B cell (primary cell): ENCODE data around the gene NCCRP1. TPM values are rescaled to one million over a fixed set of nuclear protein-coding genes. Genes with fewer than 3 reads are reported as not detected.

Experiments used
- ATAC-seq: fragments of 200-7000 bp; cut with Tn5 transposase; one replicate; pipeline ENCODE4 v1.10.0; 2021; ENCODE audit warnings: low read depth, mild to moderate bottlenecking, moderate number of reproducible peaks, moderate library complexity
- CTCF ChIA-PET: fragments of 350-600 bp; sonication (Branson Sonifier 250); formaldehyde crosslinking; loops from one replicate; lab custom pipeline; 2021; ENCODE audit warnings: antibody characterized with exemption, inconsistent platforms; lab: Charles Lee
- POLR2A ChIA-PET: fragments of 350-600 bp; sonication (Branson Sonifier 250); formaldehyde crosslinking; loops from one replicate; lab custom pipeline; 2021; ENCODE audit warnings: antibody characterized with exemption; lab: Charles Lee
- DNase-seq: peaks from one replicate; pipeline ENCODE4 v3.0.0; 2013
- H2AFZ ChIP-seq: 2 replicates; pipeline ENCODE4 v1.6.1; 2012; ENCODE audit warnings: mild to moderate bottlenecking, low read depth, low read length; ENCODE audit not compliant: insufficient read depth, poor library complexity, severe bottlenecking
- H3K27ac ChIP-seq, 2 donors: 1 replicate in 1 of 2; 2 replicates in 1 of 2; pipeline ENCODE4 v1.5.1; 2012 to 2013; ENCODE audit warnings: low read length in 2 of 2, mild to moderate bottlenecking in 2 of 2, moderate library complexity in 1 of 2
- H3K27me3 ChIP-seq, 4 experiments: fragments of 200-600 bp in 1 of 4; sonication (generic) in 1 of 4; replicated peaks in 1 of 4; 1 replicate in 2 of 4; 2 replicates in 2 of 4; pipeline versions ENCODE4 v1.6.1 to v1.7.0; 2013 to 2016; ENCODE audit warnings: low read length in 3 of 4, mild to moderate bottlenecking in 2 of 4, mixed read lengths in 1 of 4, moderate library complexity in 1 of 4; ENCODE audit not compliant: insufficient read depth in 4 of 4, control insufficient read depth in 3 of 4; ENCODE audit errors: control extremely low read depth in 1 of 4
- H3K36me3 ChIP-seq, 2 experiments: replicated peaks in 1 of 2; 1 replicate in 1 of 2; 2 replicates in 1 of 2; pipeline versions ENCODE4 v1.6.1 to v1.7.1; 2013; ENCODE audit warnings: low read length in 1 of 2; ENCODE audit not compliant: insufficient read depth in 2 of 2, control insufficient read depth in 1 of 2; ENCODE audit errors: control extremely low read depth in 1 of 2, extremely low read depth in 1 of 2
- H3K4me1 ChIP-seq, 2 donors: fragments of 200-600 bp in 1 of 2; sonication (generic) in 1 of 2; 1 replicate in 1 of 2; 2 replicates in 1 of 2; pipeline versions ENCODE4 v1.5.1 to v1.6.1; 2013 to 2017; ENCODE audit warnings: low read length in 2 of 2; ENCODE audit not compliant: control insufficient read depth in 2 of 2, insufficient read depth in 2 of 2
- H3K4me2 ChIP-seq: replicated peaks from 2 replicates; pipeline ENCODE3; 2012; ENCODE audit warnings: mild to moderate bottlenecking, low read depth, low read length; ENCODE audit not compliant: poor library complexity, severe bottlenecking
- H3K4me3 ChIP-seq, 5 experiments: fragments of 200-600 bp in 1 of 5; sonication (generic) in 1 of 5; 1 replicate in 3 of 5; 2 replicates in 2 of 5; pipeline versions ENCODE4 v1.5.1 to v1.7.0; 2011 to 2016; ENCODE audit warnings: low read length in 4 of 5, mild to moderate bottlenecking in 4 of 5, low read depth in 2 of 5, control low read depth in 1 of 5, moderate library complexity in 1 of 5; ENCODE audit not compliant: insufficient read depth in 1 of 5; ENCODE audit errors: control extremely low read depth in 1 of 5, extremely low read depth in 1 of 5
- H3K79me2 ChIP-seq: fragments of 200-600 bp; sonication (generic); one replicate; pipeline ENCODE4 v1.6.0; 2016; ENCODE audit warnings: low read length; ENCODE audit not compliant: control insufficient read depth, insufficient read depth
- H3K9ac ChIP-seq: fragments of 200-600 bp; sonication (generic); 2 replicates; pipeline ENCODE4 v1.6.1; 2017; ENCODE audit warnings: mild to moderate bottlenecking, low read length, moderate library complexity
- H3K9me3 ChIP-seq, 3 donors: one replicate each; pipeline versions ENCODE4 v1.6.1 to v1.7.1; 2013; ENCODE audit warnings: low read length in 2 of 3; ENCODE audit not compliant: control insufficient read depth in 2 of 3, insufficient read depth in 1 of 3; ENCODE audit errors: control extremely low read depth in 1 of 3
- H4K20me1 ChIP-seq: 2 replicates; pipeline ENCODE4 v1.6.0; 2012; ENCODE audit warnings: mild to moderate bottlenecking, low read length; ENCODE audit not compliant: insufficient read depth, control insufficient read depth, poor library complexity, severe bottlenecking
- H3K27ac Mint-ChIP-seq: one replicate; pipeline ENCODE4 v1.8.0; 2021; ENCODE audit warnings: mixed read lengths
- H3K27me3 Mint-ChIP-seq: one replicate; pipeline ENCODE4 v1.8.0; 2021; ENCODE audit warnings: mixed read lengths
- H3K4me1 Mint-ChIP-seq: one replicate; pipeline ENCODE4 v1.8.0; 2021; ENCODE audit warnings: mixed read lengths
- H3K4me3 Mint-ChIP-seq: one replicate; pipeline ENCODE4 v1.8.0; 2021; ENCODE audit warnings: mixed read lengths
- H3K9me3 Mint-ChIP-seq: one replicate; pipeline ENCODE4 v1.8.0; 2022; ENCODE audit warnings: mixed read lengths; ENCODE audit not compliant: insufficient read depth
- EZH2 ChIP-seq: IDR thresholded peaks from 2 replicates; pipeline ENCODE4 v1.6.1; 2012; ENCODE audit warnings: borderline replicate concordance, low read depth, mild to moderate bottlenecking, moderate library complexity, low read length; ENCODE audit not compliant: insufficient read depth, poor library complexity, severe bottlenecking
- WGBS: methylation state at CpG from one replicate; pipeline ENCODE4 v1.1.5; 2013; ENCODE audit warnings: missing lambda C conversion rate; ENCODE audit not compliant: insufficient coverage; 5-methylcytosine and 5-hydroxymethylcytosine counted together
- intact Hi-C: fragments of 100-400 bp; cut with micrococcal nuclease; formaldehyde crosslinking; loops from one replicate; pipeline ENCODE4 v1.10.0; 2022
- polyA plus RNA-seq: library from polyadenylated mRNA; depleted of rRNA; stranded (reverse); fragments of >200 nt; gene quantifications from 2 replicates; pipeline ENCODE4 v1.2.3, GENCODE V29; 2012
- total RNA-seq, 2 donors: library from RNA; stranded (reverse); fragments of 120-200 nt in 1 of 2; gene quantifications; 1 replicate in 1 of 2; 2 replicates in 1 of 2; pipeline versions ENCODE4 v1.2.3 to v1.2.4, GENCODE V29; 2013 to 2022
- TF ChIP-seq, protein P1 (sequence below): fragments of 200-600 bp; IDR thresholded peaks from one replicate; pipeline ENCODE4 v1.8.0; 2022; ENCODE audit warnings: antibody characterized with exemption, mild to moderate bottlenecking

The NCCRP1 gene
- total and polyA plus RNA-seq, 2 donors (not counting 1 experiment from before 2014, with no cell fraction given): 0.04 TPM; not detected in 1

DNA sequence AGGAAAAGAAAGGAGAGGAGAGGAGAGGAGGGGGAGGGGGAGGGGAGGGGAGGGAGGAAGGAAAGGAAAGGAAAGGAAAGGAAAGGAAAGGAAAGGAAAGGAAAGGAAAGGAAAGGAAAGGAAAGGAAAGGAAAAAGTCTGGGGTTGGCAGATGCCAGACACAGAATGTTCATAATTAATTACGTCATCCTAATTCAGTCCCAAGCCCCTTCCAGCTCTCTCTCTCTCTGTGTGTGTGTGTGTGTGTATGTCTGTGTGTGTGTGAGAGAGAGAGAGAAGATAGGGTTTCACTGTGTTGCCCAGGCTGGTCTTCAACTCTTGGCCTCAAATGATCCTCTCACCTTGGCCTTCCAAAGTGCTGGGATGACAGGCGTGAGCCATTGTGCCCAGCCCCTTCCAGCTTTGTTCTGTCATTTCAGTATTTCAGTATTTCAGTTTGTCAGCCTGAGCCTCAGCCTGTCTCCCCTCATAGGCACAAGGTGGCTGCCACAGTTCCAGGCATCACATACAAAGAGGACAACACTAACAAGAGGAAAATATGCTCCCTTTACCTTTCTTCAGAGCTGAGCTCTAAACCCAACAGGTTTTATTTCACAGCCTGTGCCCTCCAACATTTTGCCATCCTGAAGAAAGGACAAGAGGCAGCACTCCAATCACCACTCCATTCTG is 33.5 kb downstream of the NCCRP1 start:
- TF ChIP-seq EZH2: no peak
- TF ChIP-seq, protein P1, sequence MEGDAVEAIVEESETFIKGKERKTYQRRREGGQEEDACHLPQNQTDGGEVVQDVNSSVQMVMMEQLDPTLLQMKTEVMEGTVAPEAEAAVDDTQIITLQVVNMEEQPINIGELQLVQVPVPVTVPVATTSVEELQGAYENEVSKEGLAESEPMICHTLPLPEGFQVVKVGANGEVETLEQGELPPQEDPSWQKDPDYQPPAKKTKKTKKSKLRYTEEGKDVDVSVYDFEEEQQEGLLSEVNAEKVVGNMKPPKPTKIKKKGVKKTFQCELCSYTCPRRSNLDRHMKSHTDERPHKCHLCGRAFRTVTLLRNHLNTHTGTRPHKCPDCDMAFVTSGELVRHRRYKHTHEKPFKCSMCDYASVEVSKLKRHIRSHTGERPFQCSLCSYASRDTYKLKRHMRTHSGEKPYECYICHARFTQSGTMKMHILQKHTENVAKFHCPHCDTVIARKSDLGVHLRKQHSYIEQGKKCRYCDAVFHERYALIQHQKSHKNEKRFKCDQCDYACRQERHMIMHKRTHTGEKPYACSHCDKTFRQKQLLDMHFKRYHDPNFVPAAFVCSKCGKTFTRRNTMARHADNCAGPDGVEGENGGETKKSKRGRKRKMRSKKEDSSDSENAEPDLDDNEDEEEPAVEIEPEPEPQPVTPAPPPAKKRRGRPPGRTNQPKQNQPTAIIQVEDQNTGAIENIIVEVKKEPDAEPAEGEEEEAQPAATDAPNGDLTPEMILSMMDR: no peak
- peaks cover 0 to 2% (median 0%) of the 10 kb centered on the region in 4 experiments for H3K27me3 ChIP-seq
- Mint-ChIP-seq H3K27ac (no peak overlapping the region), H3K9me3 (no peaks in the 10 kb centered on the region), H3K4me3 (no peak overlapping the region), H3K27me3 (peaks cover 11% of the 10 kb centered on the region), H3K4me1 (no peaks in the 10 kb centered on the region)
- H4K20me1 ChIP-seq: no peaks in the 10 kb centered on the region
- peaks cover 0 to 4% (median 0%) of the 10 kb centered on the region in 3 donors for H3K9me3 ChIP-seq
- DNase-seq: no peak
- 93% methylated on average over 1 of the region's 2 CpGs for WGBS
- H3K27ac ChIP-seq: no peak overlapping the region
- H3K4me1 ChIP-seq: no peaks in the 10 kb centered on the region
- no peak overlapping the region for H2AFZ ChIP-seq
- no peak overlapping the region for H3K9ac ChIP-seq
- H3K36me3 ChIP-seq: no peaks in the 10 kb centered on the region
- no peak overlapping the region for H3K4me3 ChIP-seq
- intact Hi-C loops: no loop called here
- no peak overlapping the region for H3K4me2 ChIP-seq
- POLR2A ChIA-PET: no interaction called here
- CTCF ChIA-PET: interaction anchor here (0.7 kb wide), 1 partner anchor 63 kb away, joined by 6 read pairs; no protein-coding TSS in a partner anchor
- no peaks in the 10 kb centered on the region for H3K79me2 ChIP-seq
- ATAC-seq: no peak

DNA sequence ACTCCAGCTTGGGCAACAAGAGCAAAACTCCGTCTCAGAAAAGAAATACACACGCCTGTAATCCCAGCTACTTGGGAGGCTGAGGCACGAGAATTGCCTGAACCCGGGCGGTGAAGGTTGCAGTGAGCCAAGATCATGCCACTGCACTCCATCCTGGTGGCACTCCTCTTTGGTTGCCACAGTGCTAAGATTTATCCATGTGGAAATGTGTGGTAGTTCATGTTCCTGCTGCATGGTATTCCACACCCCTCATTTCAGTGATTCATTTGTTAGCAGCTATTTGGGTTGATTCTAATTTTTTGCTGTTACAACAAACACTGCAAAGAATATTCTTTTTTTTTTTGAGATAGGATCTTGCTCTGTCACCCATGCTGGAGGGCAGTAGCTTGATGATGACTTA is 35.9 kb downstream of the NCCRP1 start:
- intact Hi-C loops: no loop called here
- no peak overlapping the region for H3K9ac ChIP-seq
- no peaks in the 10 kb centered on the region for H3K79me2 ChIP-seq
- peaks cover 5% of the 10 kb centered on the region in 2 donors for H3K4me1 ChIP-seq
- H3K27me3 ChIP-seq: no peaks in the 10 kb centered on the region
- ChIA-PET POLR2A (no interaction called here), CTCF (no interaction called here)
- no peaks in the 10 kb centered on the region for H3K9me3 Mint-ChIP-seq
- DNase-seq (no peak), ATAC-seq (no peak)
- no peaks in the 10 kb centered on the region for H3K36me3 ChIP-seq
- no peak overlapping the region for H2AFZ ChIP-seq
- peaks cover 6% of the 10 kb centered on the region for H3K4me1 Mint-ChIP-seq
- no peak overlapping the region for H3K4me3 Mint-ChIP-seq
- 100% methylated on average over 2 of the region's 5 CpGs for WGBS
- TF ChIP-seq, protein P1: no peak
- TF ChIP-seq EZH2: no peak
- H3K4me3 ChIP-seq: no peak overlapping the region
- no peaks in the 10 kb centered on the region for H3K27me3 Mint-ChIP-seq
- no peak overlapping the region for H3K27ac Mint-ChIP-seq
- H3K27ac ChIP-seq: no peak overlapping the region
- H3K4me2 ChIP-seq: no peak overlapping the region
- H3K9me3 ChIP-seq: peaks cover 0 to 4% (median 0%) of the 10 kb centered on the region in 3 donors
- no peaks in the 10 kb centered on the region for H4K20me1 ChIP-seq
